ENCODE results near the gene PRPF19.

DNA sequence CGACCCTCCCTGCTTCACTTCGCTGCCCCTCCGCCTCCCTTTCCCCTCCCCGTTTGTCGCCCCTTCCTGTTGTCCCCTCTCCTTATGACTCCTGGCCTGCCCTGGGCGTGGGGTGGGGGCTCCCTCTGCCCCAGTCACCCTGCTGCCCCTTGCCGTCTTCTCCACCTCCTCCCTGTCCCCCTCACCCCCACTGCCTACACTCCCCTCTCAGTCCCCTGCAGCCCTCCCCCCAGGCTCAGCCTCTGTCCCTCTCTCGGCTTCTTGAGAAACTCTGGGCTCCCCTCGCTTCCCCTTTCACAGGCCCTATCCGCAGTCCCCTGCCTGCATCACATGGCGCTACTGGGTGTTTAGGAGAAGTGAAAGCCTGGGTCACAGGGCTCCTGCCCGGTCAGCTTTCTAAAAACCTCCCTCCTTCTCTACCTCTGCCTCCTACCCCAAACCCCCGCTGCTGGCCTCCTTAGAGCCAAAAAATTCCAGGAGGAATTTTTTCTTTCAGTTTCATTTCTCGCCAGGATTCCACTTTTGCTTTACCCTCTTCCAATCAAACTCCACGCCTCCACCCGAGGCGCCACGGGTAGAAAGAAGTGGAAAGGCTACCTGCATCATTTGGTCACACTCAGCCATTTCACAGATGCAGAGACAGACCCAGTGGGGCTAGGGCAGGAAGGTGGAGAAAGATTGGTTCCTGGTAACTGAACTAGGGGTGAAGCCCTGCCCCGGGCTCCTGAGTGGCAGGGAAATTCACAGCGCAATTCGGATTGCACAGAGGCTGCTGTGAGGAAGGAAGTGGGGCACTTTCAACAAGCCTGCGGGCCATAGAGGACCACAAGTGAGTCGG lies 45.7 kb upstream of the PRPF19 start, which contains the start of gene SLC15A3:
- TF ChIP-seq, protein P1, sequence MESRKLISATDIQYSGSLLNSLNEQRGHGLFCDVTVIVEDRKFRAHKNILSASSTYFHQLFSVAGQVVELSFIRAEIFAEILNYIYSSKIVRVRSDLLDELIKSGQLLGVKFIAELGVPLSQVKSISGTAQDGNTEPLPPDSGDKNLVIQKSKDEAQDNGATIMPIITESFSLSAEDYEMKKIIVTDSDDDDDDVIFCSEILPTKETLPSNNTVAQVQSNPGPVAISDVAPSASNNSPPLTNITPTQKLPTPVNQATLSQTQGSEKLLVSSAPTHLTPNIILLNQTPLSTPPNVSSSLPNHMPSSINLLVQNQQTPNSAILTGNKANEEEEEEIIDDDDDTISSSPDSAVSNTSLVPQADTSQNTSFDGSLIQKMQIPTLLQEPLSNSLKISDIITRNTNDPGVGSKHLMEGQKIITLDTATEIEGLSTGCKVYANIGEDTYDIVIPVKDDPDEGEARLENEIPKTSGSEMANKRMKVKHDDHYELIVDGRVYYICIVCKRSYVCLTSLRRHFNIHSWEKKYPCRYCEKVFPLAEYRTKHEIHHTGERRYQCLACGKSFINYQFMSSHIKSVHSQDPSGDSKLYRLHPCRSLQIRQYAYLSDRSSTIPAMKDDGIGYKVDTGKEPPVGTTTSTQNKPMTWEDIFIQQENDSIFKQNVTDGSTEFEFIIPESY (IDR thresholded peaks at IDR 0.05; ENCODE audit: borderline replicate concordance, low read depth), result no peak
- no peak for TF ChIP-seq YY1 (IDR thresholded peaks at IDR 0.05; ENCODE audit: low read depth)
- no peak for TF ChIP-seq RAD21 (IDR thresholded peaks at IDR 0.05; ENCODE audit: low read length)
- TF ChIP-seq JUND (IDR thresholded peaks at IDR 0.05), result no peak
